ENCODE results near the gene MARK1.

Gene MARK1

DNA sequence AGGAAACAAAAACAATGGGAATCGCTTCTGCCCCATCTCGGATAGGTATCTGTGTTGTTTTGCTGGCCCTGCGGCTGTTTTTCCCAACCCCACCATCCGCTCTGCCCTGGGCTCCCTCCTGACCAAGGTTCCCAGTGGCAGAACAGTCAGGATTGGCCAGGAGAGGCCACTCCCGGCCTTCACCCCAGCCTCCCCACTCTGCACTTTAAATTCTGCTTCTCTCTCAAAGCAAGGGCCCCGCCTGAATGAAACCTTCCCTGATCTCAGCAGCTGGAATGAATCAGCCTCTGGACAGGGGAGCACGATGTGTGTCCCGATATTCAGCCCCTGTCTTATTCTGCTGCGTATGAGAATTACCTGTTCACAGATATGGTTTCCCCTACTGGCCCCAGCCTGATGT lies 178.5 kb downstream of the MARK1 start:
- ChIA-PET CTCF (interaction anchor here (0.6 to 1.0 kb wide), 3 partner anchors 27 to 938 kb away, joined by 3 to 5 read pairs (median 3); no protein-coding TSS in a partner anchor), POLR2A (ENCODE audit: low non-redundant PET) (no interaction called here)
- no peak overlapping the region for H3K27ac ChIP-seq
- DNase-seq (ENCODE audit: low spot score) = no peak
- TF ChIP-seq, protein P1, sequence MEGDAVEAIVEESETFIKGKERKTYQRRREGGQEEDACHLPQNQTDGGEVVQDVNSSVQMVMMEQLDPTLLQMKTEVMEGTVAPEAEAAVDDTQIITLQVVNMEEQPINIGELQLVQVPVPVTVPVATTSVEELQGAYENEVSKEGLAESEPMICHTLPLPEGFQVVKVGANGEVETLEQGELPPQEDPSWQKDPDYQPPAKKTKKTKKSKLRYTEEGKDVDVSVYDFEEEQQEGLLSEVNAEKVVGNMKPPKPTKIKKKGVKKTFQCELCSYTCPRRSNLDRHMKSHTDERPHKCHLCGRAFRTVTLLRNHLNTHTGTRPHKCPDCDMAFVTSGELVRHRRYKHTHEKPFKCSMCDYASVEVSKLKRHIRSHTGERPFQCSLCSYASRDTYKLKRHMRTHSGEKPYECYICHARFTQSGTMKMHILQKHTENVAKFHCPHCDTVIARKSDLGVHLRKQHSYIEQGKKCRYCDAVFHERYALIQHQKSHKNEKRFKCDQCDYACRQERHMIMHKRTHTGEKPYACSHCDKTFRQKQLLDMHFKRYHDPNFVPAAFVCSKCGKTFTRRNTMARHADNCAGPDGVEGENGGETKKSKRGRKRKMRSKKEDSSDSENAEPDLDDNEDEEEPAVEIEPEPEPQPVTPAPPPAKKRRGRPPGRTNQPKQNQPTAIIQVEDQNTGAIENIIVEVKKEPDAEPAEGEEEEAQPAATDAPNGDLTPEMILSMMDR (conservative IDR thresholded peaks at IDR 0.05; ENCODE audit: low read depth) = no peak

DNA sequence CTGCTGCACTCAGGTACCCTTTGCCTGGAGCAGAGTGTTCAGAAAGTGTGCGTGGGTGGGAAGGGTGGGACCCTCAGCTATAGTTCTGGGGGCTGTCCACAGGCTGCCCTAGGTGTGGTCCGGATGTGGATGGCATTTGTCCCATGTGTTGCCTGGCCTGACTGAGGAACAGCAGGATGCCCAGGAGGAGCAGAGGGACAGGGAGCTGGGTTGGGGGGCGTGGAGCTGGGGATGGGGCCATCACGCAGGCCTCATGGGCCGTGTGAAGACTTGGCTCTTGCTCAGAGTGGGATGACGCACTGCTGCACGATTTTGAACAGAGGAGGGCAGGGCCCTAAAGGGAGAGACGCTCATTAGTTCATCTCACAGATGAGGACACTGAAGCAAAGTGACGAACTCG lies 179.2 kb downstream of the MARK1 start:
- TF ChIP-seq, protein P1 (conservative IDR thresholded peaks at IDR 0.05; ENCODE audit: low read depth) = no peak
- DNase-seq (ENCODE audit: low spot score) = no peak
- no peak overlapping the region for H3K27ac ChIP-seq
- ChIA-PET CTCF (interaction anchor here (0.5 to 0.7 kb wide), 2 partner anchors 14 to 60 kb away, joined by 3 read pairs; no protein-coding TSS in a partner anchor), POLR2A (ENCODE audit: low non-redundant PET) (no interaction called here)

DNA sequence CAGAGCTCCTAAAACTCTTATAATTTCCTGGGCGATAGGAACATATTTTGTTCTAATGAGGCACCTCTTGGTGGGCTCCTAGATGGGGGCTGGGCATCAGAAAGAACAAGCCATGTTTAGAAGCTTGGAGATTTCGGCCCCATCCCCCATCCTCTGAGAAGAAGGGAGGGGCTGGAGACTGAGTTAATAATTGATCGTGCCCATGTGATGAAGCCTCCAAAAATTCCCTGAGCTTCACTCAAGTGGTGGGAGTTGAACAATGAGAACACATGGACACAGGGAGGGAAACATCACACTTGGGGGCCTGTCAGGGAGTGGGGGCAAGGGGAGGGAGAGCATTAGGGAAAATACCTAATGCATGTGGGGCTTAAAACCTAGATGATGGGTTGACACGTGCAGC lies 180.3 kb downstream of the MARK1 start:
- H3K27ac ChIP-seq = no peak overlapping the region
- TF ChIP-seq, protein P1 (conservative IDR thresholded peaks at IDR 0.05; ENCODE audit: low read depth) = no peak
- POLR2A ChIA-PET (ENCODE audit: low non-redundant PET) = no interaction called here
- CTCF ChIA-PET = interaction anchor here (0.6 kb wide), 1 partner anchor 850 kb away, joined by 3 read pairs; no protein-coding TSS in a partner anchor
- no peak for DNase-seq (ENCODE audit: low spot score)

DNA sequence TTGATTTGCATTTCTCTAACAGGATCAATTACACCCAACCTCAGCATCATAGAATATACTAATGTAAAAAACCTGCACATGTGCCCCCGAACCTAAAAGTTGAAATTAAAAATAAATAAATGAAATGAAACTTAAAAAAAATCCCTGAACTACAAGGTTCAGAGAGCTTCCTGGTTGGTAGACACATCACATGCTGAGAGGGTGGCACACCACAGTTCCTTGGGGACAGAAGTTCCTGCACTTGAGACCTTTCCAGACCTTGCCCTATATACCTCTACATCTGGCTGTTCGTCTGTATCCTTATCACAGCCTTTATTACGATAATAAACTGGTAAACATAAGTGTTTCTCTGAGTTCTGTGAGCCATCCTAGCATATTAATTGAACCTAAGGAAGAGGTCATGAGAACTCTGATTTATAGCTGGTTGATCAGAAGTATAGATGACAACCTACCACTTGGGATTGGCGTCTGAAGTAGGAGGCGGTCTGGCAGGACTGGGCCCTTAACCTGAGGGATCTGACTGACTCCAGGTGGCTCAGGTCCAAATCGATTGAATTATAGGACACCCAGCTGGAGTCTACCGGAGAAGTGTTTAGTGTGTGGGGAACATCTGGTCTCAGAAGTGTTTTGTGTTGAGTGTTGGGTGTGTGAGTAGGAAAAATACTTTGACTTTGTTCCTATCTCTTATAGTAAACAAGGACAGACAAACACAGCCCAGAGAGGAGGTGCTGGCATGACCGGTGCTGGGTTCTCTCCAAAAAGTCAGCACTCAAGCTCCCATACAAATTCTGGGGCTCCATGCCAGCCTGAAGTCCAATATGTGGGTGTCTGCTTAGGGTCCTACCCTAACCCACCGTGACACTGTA lies 181.2 kb downstream of the MARK1 start:
- TF ChIP-seq, protein P1 (conservative IDR thresholded peaks at IDR 0.05; ENCODE audit: low read depth) = no peak
- ChIA-PET POLR2A (ENCODE audit: low non-redundant PET) (no interaction called here), CTCF (interaction anchor here (1.0 to 1.7 kb wide), 2 partner anchors 24 to 428 kb away, joined by 4 to 9 read pairs; no protein-coding TSS in a partner anchor)
- H3K27ac ChIP-seq = no peak overlapping the region
- no peak for DNase-seq (ENCODE audit: low spot score)

DNA sequence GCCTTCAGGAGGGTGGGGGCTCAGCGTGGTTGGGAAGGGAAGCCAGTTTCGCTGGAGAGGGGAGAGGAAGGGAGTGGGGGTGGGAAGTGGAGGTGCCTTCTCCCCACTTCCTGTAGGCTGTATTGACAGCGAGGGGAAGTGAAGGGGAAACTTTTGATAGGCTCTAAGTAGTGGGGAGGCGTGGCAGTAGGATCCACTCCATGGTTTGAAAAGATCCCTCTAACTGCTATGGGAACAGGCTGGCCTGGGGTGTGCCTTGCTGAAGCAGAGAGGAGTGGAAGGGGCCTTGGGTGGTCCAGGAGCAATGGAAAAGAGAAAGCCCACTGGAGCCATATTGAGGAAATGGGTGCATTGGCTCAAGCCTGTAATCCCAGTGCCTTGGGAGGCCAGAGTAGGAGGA lies 182.4 kb downstream of the MARK1 start:
- DNase-seq (ENCODE audit: low spot score) = no peak
- TF ChIP-seq, protein P1 (conservative IDR thresholded peaks at IDR 0.05; ENCODE audit: low read depth) = no peak
- POLR2A ChIA-PET (ENCODE audit: low non-redundant PET) = no interaction called here
- CTCF ChIA-PET = interaction anchor here (1.7 kb wide), 1 partner anchor 23 kb away, joined by 9 read pairs; no protein-coding TSS in a partner anchor
- H3K27ac ChIP-seq = no peak overlapping the region

DNA sequence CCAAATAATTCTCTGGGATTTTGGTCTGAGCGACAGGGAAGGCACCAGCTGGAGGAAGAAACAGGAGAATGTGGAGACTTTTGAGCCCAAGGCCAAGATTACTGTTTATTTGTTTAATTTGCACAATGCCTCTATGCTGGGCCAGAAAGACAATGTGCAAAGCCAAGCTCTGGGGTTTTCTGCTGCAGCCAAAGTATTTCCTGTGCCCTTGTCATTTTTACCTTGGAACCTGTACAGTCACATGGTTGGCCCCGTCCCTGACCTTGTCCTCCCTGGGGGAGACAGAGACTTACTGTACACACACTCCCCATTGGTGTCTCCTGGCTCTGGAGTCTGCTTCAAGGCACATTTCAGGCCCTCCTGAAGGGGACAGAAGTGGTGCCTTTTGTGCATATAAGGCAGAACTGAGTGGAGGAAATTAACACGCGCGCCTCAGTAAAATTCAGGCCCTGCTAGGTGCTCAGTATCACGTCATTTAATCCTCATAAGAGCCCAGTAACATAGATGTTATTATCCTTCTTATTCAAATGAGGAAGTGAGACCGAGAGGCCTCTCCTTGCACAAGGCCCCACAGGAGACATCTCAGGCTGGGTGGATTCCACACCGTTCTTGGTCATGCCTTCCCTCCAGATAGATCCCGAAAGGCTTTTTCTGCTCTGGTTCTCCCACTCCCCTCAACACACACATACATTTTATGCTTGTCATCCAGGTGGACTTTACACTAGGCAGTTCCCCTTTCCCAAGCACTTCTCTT lies 183.3 kb downstream of the MARK1 start:
- TF ChIP-seq, protein P1 (conservative IDR thresholded peaks at IDR 0.05; ENCODE audit: low read depth) = no peak
- ChIA-PET CTCF (no interaction called here), POLR2A (ENCODE audit: low non-redundant PET) (no interaction called here)
- DNase-seq (ENCODE audit: low spot score) = no peak
- H3K27ac ChIP-seq = no peak overlapping the region
